Adrenal gland (tissue), 5 donors: ENCODE measurements around the gene SFMBT1.

Experiments
- POLR2A ChIP-seq, 2 donors: fragments of 450-650 bp; IDR thresholded peaks; one replicate each; pipeline ENCODE4 v1.6.1; 2017; ENCODE audit warnings: antibody characterized with exemption in 2 of 2, mild to moderate bottlenecking in 2 of 2, moderate library complexity in 1 of 2
- TF ChIP-seq, protein P1 (sequence below), 6 experiments: fragments of 450-650 bp in 4 of 6; fragments of 200-600 bp in 2 of 6; sonication (generic) in 1 of 6; IDR thresholded peaks; 1 replicate in 5 of 6; 2 replicates in 1 of 6; pipeline versions ENCODE4 v1.5.1 to v1.8.0; 2016 to 2021; ENCODE audit warnings: antibody characterized with exemption in 6 of 6, mild to moderate bottlenecking in 2 of 6, moderate library complexity in 1 of 6
- donor health status: DM: no; HTN: no; CAD: no.

DNA sequence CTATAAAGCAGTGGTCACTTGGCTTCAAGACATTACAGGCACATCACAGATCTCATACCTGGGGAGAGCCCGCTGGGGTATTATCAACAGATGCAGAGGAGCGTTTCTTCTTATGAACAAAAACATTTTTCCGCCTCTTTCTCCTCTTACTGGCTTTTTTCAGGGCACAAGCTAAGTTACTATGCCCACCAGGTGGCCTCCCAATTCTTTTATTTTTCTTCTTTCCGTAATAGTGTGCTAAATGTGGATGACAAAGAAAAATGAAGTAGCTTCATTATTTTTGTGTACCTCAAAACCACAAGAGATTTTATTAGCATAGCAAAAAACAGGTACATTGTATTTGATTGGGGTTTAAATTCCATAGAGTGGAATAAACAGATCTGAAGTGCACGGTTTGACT, 138.4 kb downstream of the SFMBT1 start:
- TF ChIP-seq, protein P1, sequence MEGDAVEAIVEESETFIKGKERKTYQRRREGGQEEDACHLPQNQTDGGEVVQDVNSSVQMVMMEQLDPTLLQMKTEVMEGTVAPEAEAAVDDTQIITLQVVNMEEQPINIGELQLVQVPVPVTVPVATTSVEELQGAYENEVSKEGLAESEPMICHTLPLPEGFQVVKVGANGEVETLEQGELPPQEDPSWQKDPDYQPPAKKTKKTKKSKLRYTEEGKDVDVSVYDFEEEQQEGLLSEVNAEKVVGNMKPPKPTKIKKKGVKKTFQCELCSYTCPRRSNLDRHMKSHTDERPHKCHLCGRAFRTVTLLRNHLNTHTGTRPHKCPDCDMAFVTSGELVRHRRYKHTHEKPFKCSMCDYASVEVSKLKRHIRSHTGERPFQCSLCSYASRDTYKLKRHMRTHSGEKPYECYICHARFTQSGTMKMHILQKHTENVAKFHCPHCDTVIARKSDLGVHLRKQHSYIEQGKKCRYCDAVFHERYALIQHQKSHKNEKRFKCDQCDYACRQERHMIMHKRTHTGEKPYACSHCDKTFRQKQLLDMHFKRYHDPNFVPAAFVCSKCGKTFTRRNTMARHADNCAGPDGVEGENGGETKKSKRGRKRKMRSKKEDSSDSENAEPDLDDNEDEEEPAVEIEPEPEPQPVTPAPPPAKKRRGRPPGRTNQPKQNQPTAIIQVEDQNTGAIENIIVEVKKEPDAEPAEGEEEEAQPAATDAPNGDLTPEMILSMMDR (IDR thresholded peaks at IDR 0.05), result no peak
- no peak for TF ChIP-seq POLR2A (IDR thresholded peaks at IDR 0.05)
